ENCODE data around the gene KCNJ12.
"Not testable (repeated sequence)": the region's sequence is repeated elsewhere in the genome, so short reads cannot be mapped to it uniquely, and the experiment has no call there.

Gene KCNJ12

DNA sequence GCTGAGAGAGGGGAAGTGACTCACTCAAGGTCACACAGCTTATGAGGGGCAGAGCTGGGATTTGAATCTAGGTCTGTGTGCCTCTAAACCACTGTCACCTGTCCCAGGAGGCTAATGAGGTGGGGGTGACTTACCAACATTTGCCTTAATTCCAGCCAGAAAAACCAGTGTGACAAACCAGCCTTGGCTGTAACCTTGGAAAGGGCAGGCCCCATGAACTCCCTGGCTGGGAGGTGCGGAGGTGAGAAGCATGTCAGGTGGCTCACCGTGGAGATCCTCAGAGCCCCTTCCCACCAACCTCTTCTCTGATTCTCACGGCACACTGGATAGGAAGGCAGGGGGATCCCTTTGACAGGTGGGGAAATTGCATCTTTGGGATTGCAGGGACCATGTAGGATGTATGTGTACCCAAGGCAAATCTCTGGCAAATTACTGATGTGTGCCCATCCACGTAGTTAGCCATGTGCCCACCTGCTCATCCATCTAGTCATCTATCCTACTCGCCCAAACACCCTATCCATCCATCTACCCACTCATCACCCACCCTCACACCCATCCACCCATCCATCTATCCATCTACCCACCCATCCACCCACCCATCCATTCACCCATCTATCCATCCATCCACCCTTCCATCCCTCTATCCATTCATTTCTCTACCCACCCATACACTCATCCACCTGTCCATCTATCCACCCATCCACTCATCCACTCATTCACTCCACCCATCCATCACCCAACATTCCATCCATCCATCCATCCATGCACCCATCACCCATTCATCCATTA is 30.7 kb downstream of the KCNJ12 start:
- DNase-seq (ENCODE audit: low read depth in 2 of 2) = not testable (repeated sequence)

DNA sequence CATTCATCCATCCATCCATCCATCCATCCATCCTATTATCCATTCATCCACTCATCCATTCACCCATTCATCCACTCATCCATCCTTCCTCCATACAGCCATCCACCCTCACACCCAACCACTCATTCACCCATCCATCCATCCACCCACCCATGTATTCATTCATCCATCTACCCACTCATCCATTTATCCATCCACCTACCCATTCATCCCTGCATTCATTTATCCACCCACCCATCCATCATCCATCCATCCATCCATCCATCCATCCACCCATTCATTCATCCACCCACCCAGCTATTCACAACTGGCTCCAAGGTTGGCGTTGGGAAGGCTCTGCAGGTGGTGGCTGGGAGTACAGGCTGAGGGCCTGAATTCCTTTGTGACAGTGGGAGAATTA is 31.6 kb downstream of the KCNJ12 start:
- not testable (repeated sequence) for DNase-seq (ENCODE audit: low read depth in 2 of 2)

DNA sequence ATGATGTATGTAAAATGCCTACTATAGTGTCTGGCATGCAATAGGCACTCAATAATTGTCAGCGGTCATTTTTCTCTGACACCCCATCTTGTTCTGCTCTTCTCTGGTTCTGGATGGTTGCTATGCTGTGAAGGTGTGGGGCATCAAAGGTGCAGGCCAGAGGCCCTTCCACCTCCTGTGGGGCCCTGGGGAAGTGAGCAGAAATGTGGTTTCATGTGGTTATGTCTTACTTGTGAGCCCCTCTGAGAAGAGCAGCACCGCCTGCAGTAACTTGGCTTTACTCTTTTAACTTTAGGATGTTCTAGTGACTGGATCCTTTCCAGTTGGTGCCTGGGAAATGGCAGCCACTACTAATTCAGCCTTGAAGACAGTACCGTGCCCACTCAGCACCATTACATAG is 32.1 kb downstream of the KCNJ12 start:
- not testable (repeated sequence) for DNase-seq (ENCODE audit: low read depth in 2 of 2)

DNA sequence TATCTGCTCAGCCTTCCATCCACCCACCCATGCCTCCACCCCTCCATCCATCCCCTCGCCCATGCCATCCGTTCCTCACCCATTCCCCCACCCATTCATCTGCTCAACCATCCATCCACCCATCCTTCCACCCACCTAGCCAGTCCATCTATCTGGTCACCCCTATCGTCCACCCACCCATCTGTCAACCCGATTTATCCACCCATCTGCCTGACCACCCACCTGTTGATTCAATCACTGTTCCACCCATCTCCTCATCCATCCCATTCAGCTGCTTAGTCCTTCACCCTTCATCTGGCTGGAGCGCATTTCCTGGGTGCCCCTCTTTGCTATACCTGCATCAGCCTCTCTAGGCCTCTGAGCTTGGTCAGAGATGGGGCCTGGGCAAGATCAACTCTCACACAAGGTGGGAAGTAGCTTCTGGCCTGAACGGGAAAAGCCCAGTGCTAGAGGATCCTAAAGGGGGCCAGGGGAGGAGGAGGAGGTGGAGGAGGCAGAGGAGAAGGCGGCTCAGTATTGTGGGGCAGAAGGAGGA is 32.7 kb downstream of the KCNJ12 start:
- not testable (repeated sequence) for DNase-seq (ENCODE audit: low read depth in 2 of 2)

DNA sequence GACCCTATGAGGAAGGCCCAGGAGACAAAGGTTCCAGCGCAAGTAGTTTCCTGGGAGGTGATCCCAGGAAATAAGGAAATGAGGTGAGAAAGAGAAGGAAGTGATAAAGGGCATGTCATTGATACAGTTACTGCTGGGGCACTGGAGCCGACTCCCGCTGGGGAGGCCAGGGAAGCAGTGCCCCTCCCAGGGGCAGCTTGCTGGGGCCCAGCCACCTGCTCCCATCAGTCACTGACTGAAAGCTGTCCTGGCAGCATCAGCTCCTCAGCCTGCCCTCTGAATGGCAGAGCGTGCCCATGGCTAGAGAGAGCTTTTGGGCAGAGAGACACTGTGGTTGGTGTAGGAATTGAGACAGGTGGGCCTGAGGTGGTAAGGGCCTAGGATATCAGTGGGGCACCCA is 33.2 kb downstream of the KCNJ12 start:
- DNase-seq (ENCODE audit: low read depth in 2 of 2) = not testable (repeated sequence)

DNA sequence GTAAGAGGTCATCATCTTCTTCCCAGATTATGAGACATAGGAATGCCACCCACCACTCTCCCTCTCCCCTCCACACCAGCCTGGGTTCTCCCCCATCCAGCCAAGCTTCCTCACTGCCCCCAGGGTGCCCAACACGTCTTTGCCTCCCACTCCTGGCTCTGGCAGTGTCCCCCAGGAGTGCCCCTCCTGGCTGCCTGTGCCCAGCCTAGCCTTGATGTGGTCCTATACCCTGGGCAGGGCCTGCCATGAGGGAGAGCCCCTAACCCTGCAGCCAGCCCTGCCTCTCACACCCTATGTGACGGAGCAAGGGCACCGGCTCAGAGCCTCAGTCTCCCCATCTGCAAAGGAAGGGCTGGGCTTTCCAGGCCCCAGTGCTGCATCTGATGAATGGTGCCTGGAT is 33.8 kb downstream of the KCNJ12 start:
- not testable (repeated sequence) for DNase-seq (ENCODE audit: low read depth in 2 of 2)

DNA sequence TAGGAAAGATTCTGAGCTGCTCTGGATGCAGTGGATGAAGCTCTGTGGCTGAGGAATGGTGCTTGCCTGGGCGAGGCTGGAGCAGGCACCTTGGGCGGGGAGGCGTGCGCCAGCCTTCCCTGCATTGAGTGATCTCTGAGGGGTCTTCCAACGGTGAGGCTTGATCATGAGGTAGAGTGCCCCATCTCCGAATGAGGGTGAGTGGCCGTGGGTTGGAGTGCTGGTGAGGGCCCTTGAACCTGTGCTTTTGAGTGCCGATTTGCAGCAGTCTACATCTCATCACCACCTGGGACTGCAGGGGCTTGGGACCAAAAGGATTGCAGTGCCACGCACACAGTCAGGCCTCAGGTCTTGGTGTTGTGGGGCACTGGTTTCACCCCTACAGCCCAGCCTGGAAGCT is 34.2 kb downstream of the KCNJ12 start:
- DNase-seq (ENCODE audit: low read depth in 2 of 2) = not testable (repeated sequence)

DNA sequence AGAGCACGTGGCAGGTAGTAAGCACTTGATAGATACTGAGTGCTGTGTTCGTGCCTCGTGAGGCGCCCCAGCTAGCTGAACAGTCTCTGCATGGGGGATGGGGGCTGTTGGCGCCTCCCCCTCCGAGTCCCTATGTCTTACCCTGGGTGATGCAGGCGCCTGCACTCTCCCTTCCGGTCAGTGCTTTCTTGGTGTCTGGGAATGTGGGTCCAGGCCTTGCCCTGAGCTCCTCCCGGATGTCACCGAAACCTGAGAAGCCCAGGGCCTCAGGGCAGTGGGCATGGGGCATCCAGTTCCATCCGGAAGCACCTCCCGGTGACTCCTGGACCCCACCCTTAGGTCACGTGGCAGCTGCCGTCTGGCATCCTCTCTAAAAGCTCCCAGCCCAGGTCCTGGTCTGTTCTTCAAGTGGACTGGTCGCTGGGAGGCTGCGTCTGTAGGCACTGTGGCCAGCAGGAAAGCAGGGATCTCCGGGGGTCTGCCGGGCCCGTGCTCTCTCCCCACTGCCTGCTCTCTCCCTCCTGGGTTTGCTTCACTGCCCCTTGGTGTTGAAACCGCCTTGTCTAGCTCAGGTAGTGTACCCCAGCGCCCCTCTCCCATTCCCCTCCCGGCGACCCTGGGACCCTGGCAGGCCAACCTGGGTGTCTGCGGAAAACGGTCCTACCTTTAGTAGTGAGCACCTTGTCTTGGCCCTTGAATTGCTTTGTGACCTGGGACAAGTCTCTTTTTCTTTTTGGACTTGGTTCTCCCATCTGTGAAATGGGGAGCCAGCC is 34.9 kb downstream of the KCNJ12 start:
- not testable (repeated sequence) for DNase-seq (ENCODE audit: low read depth in 2 of 2)

DNA sequence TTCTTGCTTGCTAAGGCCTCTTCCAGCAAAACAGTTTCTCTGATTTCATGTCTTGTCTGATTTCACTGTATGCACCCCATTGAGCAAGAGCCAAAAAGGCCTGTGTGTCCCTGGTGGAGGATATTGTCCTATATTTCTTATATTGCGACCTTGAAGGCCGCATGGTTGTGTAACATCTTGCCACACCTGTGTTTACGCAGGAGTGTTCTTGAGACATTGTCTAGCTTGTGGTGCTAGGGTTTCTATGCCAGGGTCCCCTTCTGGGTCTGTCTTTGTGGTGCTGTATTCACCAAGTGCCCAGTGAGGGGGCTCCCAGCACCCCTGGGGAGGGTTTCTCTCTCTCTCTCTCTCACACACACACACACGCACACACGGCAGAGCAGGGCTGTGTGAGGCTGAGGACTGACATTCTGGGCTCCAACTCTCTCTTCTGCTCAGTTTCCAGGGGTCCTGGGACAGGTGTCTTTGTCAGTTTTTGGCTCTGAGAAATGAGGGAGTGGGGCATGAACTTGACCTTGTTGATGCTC is 35.6 kb downstream of the KCNJ12 start:
- not testable (repeated sequence) for DNase-seq (ENCODE audit: low read depth in 2 of 2)

DNA sequence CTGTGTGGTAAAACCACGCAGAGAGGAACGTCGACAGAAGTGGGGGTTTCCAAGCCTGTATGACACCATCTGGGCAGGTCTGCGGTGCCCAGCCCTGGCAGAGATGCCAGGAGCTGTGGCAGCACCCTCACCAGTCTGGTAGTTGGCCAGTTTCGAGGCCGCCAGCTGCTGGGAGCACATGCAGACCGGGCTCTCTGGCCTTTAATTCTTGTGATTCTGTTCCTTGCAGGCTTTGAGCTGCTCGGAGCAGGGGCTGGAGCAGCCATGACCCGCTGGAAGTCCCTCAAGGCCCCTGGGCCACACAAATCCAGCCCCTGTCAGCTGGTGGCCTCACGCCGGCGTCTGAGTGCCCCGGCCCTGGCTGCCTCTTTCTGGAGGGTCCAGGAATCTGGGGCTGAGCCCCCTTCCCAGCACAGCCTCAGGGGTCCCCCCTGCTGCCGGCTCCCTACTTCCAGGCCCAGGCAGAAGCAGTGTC is 36.1 kb downstream of the KCNJ12 start:
- not testable (repeated sequence) for DNase-seq (ENCODE audit: low read depth in 2 of 2)

DNA sequence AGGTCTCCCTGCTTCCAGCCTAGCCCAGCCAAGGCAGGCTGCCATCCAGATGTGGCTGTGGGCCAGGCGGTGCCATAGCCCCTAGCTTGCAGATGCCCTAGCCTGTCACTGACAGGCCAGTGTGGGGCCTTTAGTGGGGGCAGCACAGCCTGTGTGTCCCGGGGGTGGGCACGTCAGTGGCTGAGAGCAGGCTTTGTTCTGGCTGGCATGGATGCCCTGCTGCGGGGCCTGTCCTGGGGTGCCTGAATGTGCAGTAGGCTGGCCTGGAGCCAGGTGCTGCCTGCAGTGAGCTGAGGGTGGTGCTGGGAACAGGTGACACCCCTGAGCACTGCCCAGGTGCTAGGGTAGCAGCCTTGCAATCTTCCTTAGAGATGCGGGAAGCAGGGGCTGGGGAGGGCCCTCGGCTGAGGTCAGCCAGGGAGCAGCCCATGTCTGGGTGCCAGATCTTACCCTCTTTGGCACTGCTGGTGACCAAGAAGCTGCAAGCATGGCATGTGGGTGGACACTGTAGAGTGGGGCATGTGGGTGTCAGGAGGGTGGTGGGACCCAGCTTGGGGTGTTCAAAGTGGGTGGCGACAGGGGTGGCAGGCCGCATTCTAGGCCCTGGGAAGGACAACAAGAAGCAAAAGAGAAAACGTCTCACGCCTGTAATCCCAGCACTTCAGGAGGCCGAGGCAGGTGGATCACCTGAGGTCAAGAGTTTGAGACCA is 37.6 kb downstream of the KCNJ12 start:
- DNase-seq (ENCODE audit: low read depth in 2 of 2) = not testable (repeated sequence)

DNA sequence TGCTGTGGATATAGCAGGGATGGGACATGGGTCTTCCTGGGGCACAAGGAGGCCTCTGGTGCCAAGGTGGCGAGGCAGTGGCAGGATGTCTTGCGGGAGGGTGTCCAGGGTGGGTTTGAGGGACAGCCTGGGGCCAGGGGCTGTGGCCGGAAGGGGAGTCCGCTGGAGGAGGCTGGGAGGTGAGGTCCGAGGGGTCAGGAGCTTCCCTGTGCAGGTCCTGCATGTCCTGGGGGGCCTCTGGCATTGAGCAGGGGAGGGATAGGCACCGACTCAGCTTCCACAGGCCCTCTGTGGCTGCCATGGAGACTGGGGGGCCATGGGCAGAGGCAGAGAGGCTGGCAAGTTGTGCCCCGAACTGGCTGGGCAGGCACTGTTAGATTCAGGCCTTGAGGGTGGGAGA is 38.5 kb downstream of the KCNJ12 start:
- DNase-seq (ENCODE audit: low read depth in 2 of 2) = not testable (repeated sequence)

DNA sequence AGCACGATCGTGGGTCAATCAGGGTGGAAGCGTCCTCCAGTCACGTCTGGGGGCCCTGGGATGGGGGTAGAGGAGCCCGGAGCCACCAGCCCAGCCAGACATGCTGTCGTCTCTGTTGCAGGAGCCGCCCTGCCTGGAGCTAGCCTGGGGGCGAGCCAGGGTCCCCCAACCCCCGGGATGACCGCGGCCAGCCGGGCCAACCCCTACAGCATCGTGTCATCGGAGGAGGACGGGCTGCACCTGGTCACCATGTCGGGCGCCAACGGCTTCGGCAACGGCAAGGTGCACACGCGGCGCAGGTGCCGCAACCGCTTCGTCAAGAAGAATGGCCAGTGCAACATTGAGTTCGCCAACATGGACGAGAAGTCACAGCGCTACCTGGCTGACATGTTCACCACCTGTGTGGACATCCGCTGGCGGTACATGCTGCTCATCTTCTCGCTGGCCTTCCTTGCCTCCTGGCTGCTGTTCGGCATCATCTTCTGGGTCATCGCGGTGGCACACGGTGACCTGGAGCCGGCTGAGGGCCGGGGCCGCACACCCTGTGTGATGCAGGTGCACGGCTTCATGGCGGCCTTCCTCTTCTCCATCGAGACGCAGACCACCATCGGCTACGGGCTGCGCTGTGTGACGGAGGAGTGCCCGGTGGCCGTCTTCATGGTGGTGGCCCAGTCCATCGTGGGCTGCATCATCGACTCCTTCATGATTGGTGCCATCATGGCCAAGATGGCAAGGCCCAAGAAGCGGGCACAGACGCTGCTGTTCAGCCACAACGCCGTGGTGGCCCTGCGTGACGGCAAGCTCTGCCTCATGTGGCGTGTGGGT is 39.2 kb downstream of the KCNJ12 start:
- not testable (repeated sequence) for DNase-seq (ENCODE audit: low read depth in 2 of 2)

DNA sequence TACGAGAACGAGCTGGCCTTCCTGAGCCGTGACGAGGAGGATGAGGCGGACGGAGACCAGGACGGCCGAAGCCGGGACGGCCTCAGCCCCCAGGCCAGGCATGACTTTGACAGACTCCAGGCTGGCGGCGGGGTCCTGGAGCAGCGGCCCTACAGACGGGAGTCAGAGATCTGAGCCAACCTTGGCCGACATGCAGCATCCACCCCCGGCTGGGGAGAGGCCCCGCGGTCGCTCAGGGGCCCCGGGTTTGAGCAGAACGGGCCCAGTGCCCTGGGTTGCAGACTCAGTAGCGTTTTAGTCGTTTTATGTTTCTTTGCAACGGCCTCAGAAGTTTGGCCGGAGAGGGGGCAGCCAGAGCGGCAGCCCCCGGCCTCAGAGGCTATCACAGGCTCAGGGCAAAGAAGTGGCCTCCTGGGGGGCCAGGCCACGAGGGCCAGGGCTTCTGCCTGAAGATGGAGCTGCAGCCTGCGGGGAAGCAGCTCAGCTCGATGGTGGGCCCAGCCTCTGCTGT is 40.4 kb downstream of the KCNJ12 start:
- DNase-seq (ENCODE audit: low read depth in 2 of 2) = not testable (repeated sequence)

DNA sequence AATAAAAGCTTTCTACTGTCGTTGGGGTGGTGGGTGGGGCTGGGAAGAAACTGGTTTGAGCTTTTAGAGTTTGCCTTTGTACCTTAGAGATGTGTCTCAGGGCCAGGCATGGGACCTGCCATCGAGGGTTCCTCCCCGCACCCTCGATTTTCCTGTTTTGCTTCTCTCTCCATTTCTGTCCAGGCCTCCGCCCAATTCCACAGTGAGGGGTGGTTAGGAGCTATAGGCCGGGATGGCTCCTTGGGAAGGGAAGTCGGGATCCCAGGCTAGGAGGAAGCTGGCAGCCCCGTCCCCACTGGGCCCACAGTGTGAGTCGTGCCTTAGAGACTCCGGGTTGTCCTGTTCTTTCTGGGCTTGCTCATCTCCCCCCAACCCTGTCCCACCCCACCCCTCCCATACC is 41.2 kb downstream of the KCNJ12 start:
- not testable (repeated sequence) for DNase-seq (ENCODE audit: low read depth in 2 of 2)

DNA sequence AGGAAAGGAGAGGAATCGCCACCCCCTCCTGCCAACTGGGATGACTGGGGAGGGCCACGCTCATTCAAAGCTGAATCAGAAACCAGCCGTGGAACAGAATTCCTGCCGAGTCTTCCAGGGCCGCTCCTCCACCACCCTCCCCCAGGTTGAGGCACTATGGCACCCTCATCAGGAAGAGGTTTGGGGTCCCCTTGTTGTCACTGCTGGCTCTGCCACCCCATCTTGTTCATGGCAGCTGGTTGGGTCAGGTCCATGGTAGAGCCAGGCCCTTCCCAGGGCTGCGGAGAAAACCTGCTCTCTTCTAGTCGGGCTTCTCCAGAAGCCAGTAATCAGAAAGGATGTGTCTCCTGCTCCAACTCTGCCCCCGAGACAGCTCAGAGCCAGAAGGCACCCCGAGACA is 41.8 kb downstream of the KCNJ12 start:
- no peak for DNase-seq (ENCODE audit: low read depth in 2 of 2)

DNA sequence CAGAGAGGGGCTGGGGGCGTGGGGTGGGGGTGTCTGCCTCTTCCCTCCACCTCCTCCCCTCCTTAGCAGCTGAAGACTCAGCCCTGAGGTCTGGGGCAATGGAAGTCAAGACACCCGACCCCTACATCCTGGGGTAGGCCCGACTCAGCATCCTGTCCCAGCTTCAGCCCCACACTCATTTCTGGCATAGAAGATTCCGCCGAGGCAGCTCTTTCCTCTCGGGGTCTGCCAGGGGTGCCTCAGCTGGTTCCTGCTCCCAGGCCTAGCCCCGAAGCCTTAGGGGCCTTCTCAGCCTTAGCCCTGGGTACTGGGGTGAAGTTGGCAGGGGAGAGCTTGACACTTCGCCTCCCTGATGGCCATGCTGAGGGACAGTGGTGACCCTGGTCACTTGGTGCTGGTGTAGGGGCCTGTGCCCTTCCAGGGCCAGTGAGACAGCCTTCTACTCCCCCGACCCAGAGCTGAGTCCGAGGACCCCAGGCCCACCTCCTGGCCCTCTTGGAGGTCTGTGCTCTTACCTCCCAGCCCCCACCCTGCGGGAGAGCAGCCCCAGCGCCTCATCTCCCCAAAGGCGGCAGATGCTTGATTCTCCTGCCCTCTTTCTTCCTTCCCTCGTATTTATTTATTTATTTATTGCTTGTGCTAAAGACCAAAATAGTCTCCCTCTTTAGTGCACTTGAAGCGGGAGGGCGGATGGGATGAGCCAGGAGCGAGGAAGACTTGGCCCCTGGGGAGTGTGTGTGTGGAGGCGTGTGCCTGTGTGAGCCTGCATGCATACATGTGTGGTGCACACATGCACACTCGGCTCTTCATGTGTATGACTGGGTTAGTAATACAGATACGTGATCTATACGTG is 42.5 kb downstream of the KCNJ12 start:
- no peak for DNase-seq (ENCODE audit: low read depth in 2 of 2)

DNA sequence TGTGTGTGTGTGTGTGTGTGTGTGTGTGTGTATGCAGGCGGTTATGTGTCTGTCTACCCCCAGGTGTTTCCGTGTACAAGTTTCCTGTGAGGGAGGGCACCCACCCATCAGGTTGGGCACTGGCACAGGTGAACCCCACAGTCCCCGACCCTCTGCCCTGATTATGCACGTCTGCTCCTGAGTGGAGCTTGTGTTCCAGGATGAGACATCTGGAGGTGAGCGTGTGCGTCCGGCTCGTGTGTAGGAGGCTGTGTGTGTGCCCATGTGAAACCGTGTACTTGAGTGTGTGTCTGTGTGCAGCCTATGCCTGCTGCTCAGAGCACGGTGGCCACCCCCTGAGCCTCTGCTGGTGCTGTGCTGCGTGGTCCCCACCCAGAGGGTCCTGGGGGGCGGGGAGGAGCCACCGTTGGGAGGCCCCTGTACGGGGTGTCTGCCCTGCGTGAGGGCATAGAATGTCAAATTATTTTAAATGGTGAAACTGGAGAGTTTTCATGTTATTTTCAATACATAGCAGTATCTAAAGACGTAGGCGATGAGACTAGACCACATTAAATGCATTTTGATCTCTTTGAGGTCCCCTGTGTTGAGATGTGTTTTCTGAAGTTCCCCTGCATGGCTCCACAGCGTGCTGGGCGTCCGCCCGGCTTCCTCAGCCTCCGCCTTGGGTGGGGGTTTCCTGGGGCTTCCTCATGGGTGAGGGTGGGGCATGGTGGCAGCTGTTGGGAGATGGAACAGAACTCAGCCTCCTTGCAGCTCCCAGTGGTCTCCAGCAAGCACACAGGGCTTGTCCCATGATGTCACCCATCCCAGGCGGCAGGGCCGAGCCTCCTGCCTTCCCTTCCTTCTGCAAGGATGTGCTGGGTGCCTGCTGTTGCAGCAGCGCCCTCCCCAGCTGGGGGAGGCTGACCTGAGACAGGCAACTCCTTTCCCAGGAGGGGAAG is 43.4 kb downstream of the KCNJ12 start:
- peak in 1 of 2 donors; percentile 9 for DNase-seq (ENCODE audit: low read depth in 2 of 2)

Data from stimulated activated CD4-positive, alpha-beta T cell treated with anti-CD3 and anti-CD28 coated beads, Interleukin-4, amount 100 ng/mL, for 48 hours (primary cell).